ENCODE measurements around the gene TEX53.

GRCh38 chr9:114613919-114614318 is 43.7 kb downstream of the TEX53 start:
- no peak for TF ChIP-seq CTCF (conservative IDR thresholded peaks at IDR 0.05; ENCODE audit: low read length)
- TF ChIP-seq EZH2phosphoT487 (IDR thresholded peaks at IDR 0.05; ENCODE audit: borderline replicate concordance, low read depth, low read length), result no peak

All from OCI-LY7 (cell line).